Neuronal stem cell (in vitro differentiated cells): ENCODE results near the gene ZNF76.

Experiments
- DNase-seq: peaks from one replicate; pipeline ENCODE4 v3.0.0-alpha.2; 2013; ENCODE audit warnings: low spot score
- H2AFZ ChIP-seq: one replicate; pipeline ENCODE4 v1.6.1; 2013; ENCODE audit warnings: mild to moderate bottlenecking, low read length, inconsistent platforms
- H2AK5ac ChIP-seq: 2 replicates; pipeline ENCODE4 v1.6.1; 2013; ENCODE audit warnings: low read depth, mild to moderate bottlenecking, inconsistent platforms, low read length, moderate library complexity, mixed read lengths
- H2BK120ac ChIP-seq: 2 replicates; pipeline ENCODE4 v1.6.1; 2013; ENCODE audit warnings: low read depth, mild to moderate bottlenecking, inconsistent platforms, low read length, moderate library complexity, mixed read lengths
- H2BK12ac ChIP-seq: one replicate; pipeline ENCODE4 v1.6.1; 2013; ENCODE audit warnings: low read length, inconsistent platforms
- H2BK15ac ChIP-seq: 2 replicates; pipeline ENCODE4 v1.6.1; 2013; ENCODE audit warnings: mild to moderate bottlenecking, low read length, inconsistent platforms, mixed read lengths
- H2BK5ac ChIP-seq: one replicate; pipeline ENCODE4 v1.6.1; 2013; ENCODE audit warnings: inconsistent platforms, mild to moderate bottlenecking, low read length, moderate library complexity
- H3K14ac ChIP-seq: one replicate; pipeline ENCODE4 v1.6.1; 2013; ENCODE audit warnings: low read length, inconsistent platforms
- H3K18ac ChIP-seq: 2 replicates; pipeline ENCODE4 v1.6.1; 2013; ENCODE audit warnings: low read length, inconsistent platforms
- H3K23ac ChIP-seq: 2 replicates; pipeline ENCODE4 v1.6.1; 2013; ENCODE audit warnings: low read depth, mild to moderate bottlenecking, mixed read lengths, low read length, inconsistent platforms; ENCODE audit not compliant: poor library complexity
- H3K27ac ChIP-seq: replicated peaks from 3 replicates; pipeline ENCODE4 v1.5.1; 2013; ENCODE audit warnings: low read length, inconsistent platforms
- H3K27me3 ChIP-seq, 3 experiments: 2 replicates each; pipeline ENCODE4 v1.6.1; 2013; ENCODE audit warnings: low read length in 3 of 3, mild to moderate bottlenecking in 2 of 3, inconsistent platforms in 1 of 3, low read depth in 1 of 3, mixed read lengths in 1 of 3, moderate library complexity in 1 of 3; ENCODE audit not compliant: control insufficient read depth in 3 of 3, insufficient read depth in 3 of 3
- H3K36me3 ChIP-seq, 2 donors: replicated peaks in 1 of 2; 2 replicates each; pipeline ENCODE4 v1.6.1; 2013; ENCODE audit warnings: low read length in 2 of 2; ENCODE audit not compliant: control insufficient read depth in 2 of 2, insufficient read depth in 2 of 2
- H3K4ac ChIP-seq: 2 replicates; pipeline ENCODE4 v1.6.1; 2013; ENCODE audit warnings: inconsistent platforms, mild to moderate bottlenecking, low read length, moderate library complexity
- H3K4me1 ChIP-seq, 2 donors: 1 replicate in 1 of 2; 2 replicates in 1 of 2; pipeline ENCODE4 v1.6.1; 2013; ENCODE audit warnings: low read length in 2 of 2, low read depth in 1 of 2; ENCODE audit not compliant: control insufficient read depth in 2 of 2, insufficient read depth in 1 of 2
- H3K4me2 ChIP-seq: one replicate; pipeline ENCODE4 v1.6.1; 2013; ENCODE audit warnings: mild to moderate bottlenecking, low read length, inconsistent platforms; ENCODE audit not compliant: insufficient read depth, poor library complexity, severe bottlenecking
- H3K4me3 ChIP-seq, 2 donors: 2 replicates each; pipeline ENCODE4 v1.5.1; 2013; ENCODE audit warnings: low read length in 2 of 2, mild to moderate bottlenecking in 2 of 2, inconsistent platforms in 1 of 2, moderate library complexity in 1 of 2
- H3K79me1 ChIP-seq: one replicate; pipeline ENCODE4 v1.6.1; 2013; ENCODE audit warnings: low read depth, mild to moderate bottlenecking, inconsistent platforms, low read length, moderate library complexity
- H3K9ac ChIP-seq: one replicate; pipeline ENCODE4 v1.6.1; 2013; ENCODE audit warnings: mild to moderate bottlenecking, low read depth, low read length, inconsistent platforms; ENCODE audit not compliant: poor library complexity
- H3K9me3 ChIP-seq, 2 donors: replicated peaks in 1 of 2; 2 replicates each; pipeline versions ENCODE3 to v1.6.1; 2013; ENCODE audit warnings: low read length in 2 of 2, mild to moderate bottlenecking in 2 of 2, inconsistent platforms in 1 of 2, low read depth in 1 of 2, mixed read lengths in 1 of 2, moderate library complexity in 1 of 2; ENCODE audit not compliant: control insufficient read depth in 2 of 2, insufficient read depth in 1 of 2
- H4K8ac ChIP-seq: one replicate; pipeline ENCODE4 v1.6.1; 2013; ENCODE audit warnings: low read depth, mild to moderate bottlenecking, inconsistent platforms, low read length, moderate library complexity
- H4K91ac ChIP-seq: one replicate; pipeline ENCODE4 v1.6.1; 2013; ENCODE audit warnings: low read length, low read depth, mild to moderate bottlenecking, inconsistent platforms; ENCODE audit not compliant: poor library complexity
- WGBS, 2 donors: extraction: QIAGEN DNeasy Blood & Tissue Kit; methylation state at CpG; one replicate each; pipeline ENCODE4 v1.1.7; 2013; ENCODE audit warnings: missing lambda C conversion rate in 2 of 2, mixed read lengths in 1 of 2; ENCODE audit not compliant: insufficient read length in 2 of 2, insufficient replicate concordance in 1 of 2; ENCODE audit errors: extremely low coverage in 2 of 2; 5-methylcytosine and 5-hydroxymethylcytosine counted together

Gene ZNF76

DNA sequence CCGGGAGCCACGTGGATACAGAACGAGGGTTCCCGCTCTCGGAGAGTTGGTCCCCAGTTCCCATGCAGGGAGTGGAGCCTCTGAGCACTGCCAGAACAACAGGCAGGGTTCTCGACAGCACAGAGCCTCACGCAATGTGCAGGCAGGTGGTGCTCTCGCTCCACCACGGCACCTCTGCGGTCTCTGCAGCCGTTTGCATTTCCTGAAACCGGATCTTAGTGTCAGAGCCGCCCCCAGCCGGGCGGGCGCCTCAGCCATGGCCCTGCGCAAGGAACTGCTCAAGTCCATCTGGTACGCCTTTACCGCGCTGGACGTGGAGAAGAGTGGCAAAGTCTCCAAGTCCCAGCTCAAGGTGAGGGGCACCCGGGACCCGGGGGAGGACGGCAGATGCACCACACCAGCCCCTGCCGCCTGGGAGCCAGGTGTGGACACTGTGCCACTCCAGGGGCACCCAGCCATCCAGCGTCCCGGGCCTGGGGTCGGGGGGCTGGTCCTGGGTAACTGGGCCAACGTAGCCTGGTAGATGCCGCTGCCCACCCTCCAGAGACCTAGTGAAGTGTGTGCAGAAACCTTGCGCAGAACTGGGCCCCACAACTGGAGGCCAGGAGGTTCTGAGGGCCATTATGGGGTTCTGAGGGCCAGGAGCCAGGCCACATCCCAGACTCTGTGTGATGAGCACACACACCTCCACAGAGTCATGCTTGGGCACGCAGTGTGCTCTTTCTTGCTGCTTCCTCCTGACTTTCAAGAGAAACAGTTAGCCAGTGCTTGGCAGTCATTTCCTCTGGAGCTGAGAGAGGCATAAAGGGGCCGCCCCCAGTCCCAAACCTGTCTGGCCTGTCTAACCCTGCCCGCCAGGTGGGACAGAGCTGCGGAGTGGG is 38.3 kb downstream of the ZNF76 start, which contains the start of gene DEF6:
DEF6 (plus strand) TSS at position 218 of the 881 bp plus-strand sequence; CDS start at position 257, 39 bp downstream.
- H3K4me1 ChIP-seq = peaks cover 3 to 7% of the 10 kb centered on the region in 2 donors
- no peak within 1 kb of the TSS for H3K27ac ChIP-seq
- no peaks in the 10 kb centered on the region for H3K9me3 ChIP-seq
- no peak within 1 kb of the TSS for H3K4me3 ChIP-seq
- no peaks in the 10 kb centered on the region for H3K27me3 ChIP-seq
- peaks cover 8 to 52% of the 10 kb centered on the region in 2 donors for H3K36me3 ChIP-seq
- WGBS, 2 donors = no CpG with 5 or more reads among the region's 35 CpGs
- H2BK120ac ChIP-seq = no peak within 1 kb of the TSS
- no peak within 1 kb of the TSS for H2BK15ac ChIP-seq
- H3K23ac ChIP-seq = peak within 1 kb of the TSS; percentile 65
- no peak within 1 kb of the TSS for H3K9ac ChIP-seq
- peak within 1 kb of the TSS; percentile 79 for H3K18ac ChIP-seq
- no peak within 1 kb of the TSS for H3K4ac ChIP-seq
- DNase-seq = peak; percentile 67
- peak within 1 kb of the TSS; percentile 16 for H2AK5ac ChIP-seq
- peak within 1 kb of the TSS; percentile 26 for H2AFZ ChIP-seq
- H3K4me2 ChIP-seq = no peak within 1 kb of the TSS
- no peak within 1 kb of the TSS for H2BK12ac ChIP-seq
- no peak within 1 kb of the TSS for H2BK5ac ChIP-seq
- H4K8ac ChIP-seq = no peak within 1 kb of the TSS
- no peak within 1 kb of the TSS for H4K91ac ChIP-seq
- H3K14ac ChIP-seq = no peak within 1 kb of the TSS
- no peaks in the 10 kb centered on the region for H3K79me1 ChIP-seq

DNA sequence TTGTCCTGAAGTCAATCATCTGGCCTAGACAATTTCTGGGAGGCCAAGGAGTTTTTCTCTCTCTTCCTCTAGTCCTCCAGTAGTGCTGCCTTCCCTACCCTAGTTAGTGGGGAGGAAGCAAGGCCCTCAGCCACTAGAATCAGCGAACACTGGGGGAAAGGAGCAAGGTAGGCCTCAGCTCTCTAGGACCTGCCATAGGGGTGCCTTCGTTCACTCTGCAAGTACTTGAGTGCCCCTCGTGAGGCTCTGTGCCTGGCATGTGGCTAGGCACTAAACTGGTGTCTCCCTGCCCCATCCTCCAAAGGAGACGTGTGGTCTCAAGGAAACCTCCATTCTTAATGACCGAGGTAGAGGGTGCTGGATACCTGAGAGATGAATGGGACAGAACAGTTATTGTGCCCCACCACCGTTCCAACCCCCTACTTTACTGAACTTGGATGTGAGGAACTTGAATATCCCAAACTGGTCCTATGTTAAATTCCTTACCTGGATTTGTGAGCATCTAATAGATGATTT is 39.1 kb downstream of the ZNF76 start:
- H3K14ac ChIP-seq = no peak overlapping the region
- H3K79me1 ChIP-seq = no peaks in the 10 kb centered on the region
- no peak overlapping the region for H4K8ac ChIP-seq
- H3K9ac ChIP-seq = no peak overlapping the region
- H2AFZ ChIP-seq = no peak overlapping the region
- no peak overlapping the region for H2BK15ac ChIP-seq
- no peak overlapping the region for H2BK12ac ChIP-seq
- no peak overlapping the region for H3K4me3 ChIP-seq
- no peak overlapping the region for H2BK5ac ChIP-seq
- no peak overlapping the region for H3K4ac ChIP-seq
- H3K4me2 ChIP-seq = no peak overlapping the region
- H2AK5ac ChIP-seq = no peak overlapping the region
- H4K91ac ChIP-seq = no peak overlapping the region
- no peak for DNase-seq
- H3K9me3 ChIP-seq = no peaks in the 10 kb centered on the region
- peaks cover 4 to 43% of the 10 kb centered on the region in 2 donors for H3K36me3 ChIP-seq
- peaks cover 7 to 8% of the 10 kb centered on the region in 2 donors for H3K4me1 ChIP-seq
- no peaks in the 10 kb centered on the region for H3K27me3 ChIP-seq
- no peak overlapping the region for H3K27ac ChIP-seq
- no peak overlapping the region for H2BK120ac ChIP-seq
- no CpG with 5 or more reads among the region's 6 CpGs for WGBS, 2 donors
- no peak overlapping the region for H3K18ac ChIP-seq
- H3K23ac ChIP-seq = no peak overlapping the region

DNA sequence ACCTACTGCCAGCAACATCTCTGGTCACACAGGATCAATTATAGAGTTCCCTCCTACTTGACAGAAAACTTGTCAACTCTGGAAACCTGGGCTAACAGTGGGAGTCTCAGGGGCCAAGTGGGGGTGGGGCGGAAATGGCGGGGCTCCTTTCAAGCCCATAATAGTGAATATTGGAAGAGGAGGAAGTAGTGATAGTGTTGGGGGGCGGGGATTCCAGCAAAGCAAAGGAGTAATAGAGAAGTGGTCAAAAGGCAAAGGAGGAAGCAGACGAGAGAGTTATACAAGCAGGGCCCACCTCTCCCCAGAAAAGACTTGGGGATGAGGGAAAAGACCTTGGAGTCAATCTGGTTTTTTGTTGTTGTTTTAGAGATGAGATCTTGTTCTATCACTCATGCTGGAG is 40.1 kb downstream of the ZNF76 start:
- Histone ChIP-seq H3K23ac (no peak overlapping the region), H2BK15ac (no peak overlapping the region), H4K8ac (no peak overlapping the region), H3K79me1 (no peaks in the 10 kb centered on the region), H3K27me3 (no peaks in the 10 kb centered on the region), H3K9me3 (no peaks in the 10 kb centered on the region), H2AK5ac (no peak overlapping the region), H3K4ac (no peak overlapping the region), H2AFZ (no peak overlapping the region), H3K4me1 (peaks cover 7 to 8% of the 10 kb centered on the region in 2 donors), H2BK12ac (no peak overlapping the region), H2BK120ac (no peak overlapping the region), H3K14ac (no peak overlapping the region), H3K4me3 (no peak overlapping the region), H4K91ac (no peak overlapping the region), H3K4me2 (no peak overlapping the region), H3K9ac (no peak overlapping the region), H3K36me3 (peaks cover 2 to 33% of the 10 kb centered on the region in 2 donors), H3K27ac (no peak overlapping the region), H2BK5ac (no peak overlapping the region), H3K18ac (no peak overlapping the region)
- DNase-seq = no peak
- WGBS, 2 donors = no CpG with 5 or more reads among the region's 4 CpGs

DNA sequence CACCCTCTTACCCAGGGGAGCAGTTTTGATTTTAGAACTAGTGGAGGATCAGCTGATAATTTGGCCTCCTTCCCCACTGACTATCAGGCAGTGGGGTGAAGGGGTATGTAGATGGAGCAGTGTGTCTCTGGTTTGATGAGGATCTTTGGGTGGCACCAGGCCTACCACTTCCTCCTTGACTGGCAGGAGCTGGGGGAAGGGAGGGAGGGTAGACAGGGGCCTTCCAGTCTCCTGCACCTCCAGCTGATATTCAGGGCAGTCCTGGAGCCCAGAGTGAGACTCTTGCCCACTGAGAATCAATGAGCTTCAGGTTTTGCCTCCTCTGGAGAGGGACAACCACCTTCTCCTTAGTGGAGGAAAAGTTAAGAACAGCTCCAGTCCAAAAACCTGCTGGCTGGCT is 41.3 kb downstream of the ZNF76 start:
- Histone ChIP-seq H3K4me2 (no peak overlapping the region), H4K91ac (no peak overlapping the region), H3K9ac (no peak overlapping the region), H3K4me3 (no peak overlapping the region), H4K8ac (no peak overlapping the region), H3K18ac (no peak overlapping the region), H3K36me3 (peaks cover 0 to 22% of the 10 kb centered on the region in 2 donors), H2BK12ac (no peak overlapping the region), H3K4ac (no peak overlapping the region), H3K27ac (no peak overlapping the region), H3K79me1 (no peaks in the 10 kb centered on the region), H3K9me3 (no peaks in the 10 kb centered on the region), H2BK120ac (peak overlapping the region; percentile 34), H3K14ac (no peak overlapping the region), H3K4me1 (peaks cover 7 to 8% of the 10 kb centered on the region in 2 donors), H3K23ac (peak overlapping the region; percentile 48), H2AFZ (no peak overlapping the region), H2AK5ac (no peak overlapping the region), H2BK5ac (no peak overlapping the region), H3K27me3 (no peaks in the 10 kb centered on the region), H2BK15ac (no peak overlapping the region)
- DNase-seq = no peak
